ENCODE results near the gene ASB13.

Gene ASB13

GRCh38 chr10:5589011-5589660 is 77.3 kb downstream of the ASB13 start:
- no peak for DNase-seq (ENCODE audit: low spot score)

Small RNA genes lying within 50 kb of the gene (small RNA-seq; reads per million reads assigned to genes)
- gene AL365356.2 (0 reads per million in 2 experiments), gene RN7SL445P (0 to 0.13 reads per million in 2 experiments)

Data from SK-N-DZ (cell line).